K562 (cell line): ENCODE data around the gene DRC1. TPM values are rescaled to one million over a fixed set of nuclear protein-coding genes. Genes with fewer than 3 reads are reported as not detected.

Experiments used
- AFF1 ChIP-seq, 2 experiments: fragments of 450-650 bp; IDR thresholded peaks; 2 replicates each; pipeline ENCODE4 v1.6.1; 2018; ENCODE audit warnings: mild to moderate bottlenecking in 2 of 2, low read depth in 1 of 2; ENCODE audit not compliant: partially characterized antibody in 2 of 2
- LARP7 ChIP-seq: fragments of 450-650 bp; IDR thresholded peaks from 2 replicates; pipeline ENCODE4 v1.6.1; 2016
- polyA plus RNA-seq, 8 experiments: library from polyadenylated mRNA; depleted of rRNA in 4 of 8; stranded (reverse) in 5 of 8; unstranded in 3 of 8; fragments of >200 nt; fragmentation: Nextera tagmentation in 2 of 8; fragmentation: Illumina TruSeq in 1 of 8; extraction: Ambion mirVana in 2 of 8; extraction: Trizol in 1 of 8; gene quantifications; 2 replicates each; pipeline versions ENCODE4 v1.2.1 to v1.2.3, GENCODE V29; 2011 to 2014; ENCODE audit warnings: inconsistent platforms in 1 of 8, missing spikeins in 1 of 8
- total RNA-seq, 7 experiments: library from RNA; depleted of rRNA in 6 of 7; stranded (reverse); fragments of >200 nt in 6 of 7; fragmentation: Illumina TruSeq in 2 of 7; extraction: Trizol in 2 of 7; gene quantifications; 2 replicates each; pipeline versions ENCODE4 v1.2.1 to v1.2.3, GENCODE V29; 2011 to 2021; ENCODE audit warnings: low replicate concordance in 1 of 7
- TF ChIP-seq, protein P1 (sequence below): fragments of 200-600 bp; sonication (generic); IDR thresholded peaks from one replicate; pipeline ENCODE4 v1.6.1; 2012; ENCODE audit warnings: mild to moderate bottlenecking, low read depth, low read length, inconsistent platforms
- TF ChIP-seq, protein P2 (sequence below), 3 experiments: IDR thresholded peaks in 2 of 3; conservative IDR thresholded peaks in 1 of 3; 2 replicates each; pipeline ENCODE4 v1.5.1; 2011 to 2012; ENCODE audit warnings: low read length in 3 of 3, mild to moderate bottlenecking in 3 of 3, control low read depth in 2 of 3, improper control_type of control experiment in 1 of 3, inconsistent platforms in 1 of 3, low read depth in 1 of 3, mixed read lengths in 1 of 3, moderate library complexity in 1 of 3; ENCODE audit not compliant: insufficient read depth in 2 of 3

Gene DRC1
- total and polyA plus RNA-seq, 9 of the 15 experiments (the other 6 are each of a cell fraction or from before 2014, with no cell fraction given): 0.07 to 0.10 TPM; not detected in 7

DNA sequence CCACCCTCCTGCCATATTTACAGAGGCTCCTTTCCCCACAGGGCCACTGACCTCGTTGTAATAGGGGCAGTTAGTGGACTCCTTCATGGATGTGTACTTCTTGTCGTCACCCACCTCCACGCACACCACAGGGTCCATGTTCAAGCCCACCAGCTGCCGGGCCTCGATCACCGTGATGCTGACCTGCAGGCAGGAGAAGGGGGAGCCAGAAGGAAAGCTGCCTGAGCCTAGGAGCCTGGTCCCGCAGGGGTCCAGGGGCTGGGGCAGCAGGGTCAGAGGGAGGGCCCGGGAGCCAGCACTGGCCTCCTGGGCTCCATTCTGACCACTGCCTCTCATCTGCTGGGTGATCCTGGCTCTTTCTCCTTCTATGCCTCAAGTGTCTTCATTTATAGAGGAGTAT lies 93.2 kb downstream of the DRC1 start (continued):
- TF ChIP-seq AFF1 (IDR thresholded peaks at IDR 0.05; ENCODE audit: low read depth in 1 of 2, partially characterized antibody in 2 of 2): no peak
- TF ChIP-seq, protein P1, sequence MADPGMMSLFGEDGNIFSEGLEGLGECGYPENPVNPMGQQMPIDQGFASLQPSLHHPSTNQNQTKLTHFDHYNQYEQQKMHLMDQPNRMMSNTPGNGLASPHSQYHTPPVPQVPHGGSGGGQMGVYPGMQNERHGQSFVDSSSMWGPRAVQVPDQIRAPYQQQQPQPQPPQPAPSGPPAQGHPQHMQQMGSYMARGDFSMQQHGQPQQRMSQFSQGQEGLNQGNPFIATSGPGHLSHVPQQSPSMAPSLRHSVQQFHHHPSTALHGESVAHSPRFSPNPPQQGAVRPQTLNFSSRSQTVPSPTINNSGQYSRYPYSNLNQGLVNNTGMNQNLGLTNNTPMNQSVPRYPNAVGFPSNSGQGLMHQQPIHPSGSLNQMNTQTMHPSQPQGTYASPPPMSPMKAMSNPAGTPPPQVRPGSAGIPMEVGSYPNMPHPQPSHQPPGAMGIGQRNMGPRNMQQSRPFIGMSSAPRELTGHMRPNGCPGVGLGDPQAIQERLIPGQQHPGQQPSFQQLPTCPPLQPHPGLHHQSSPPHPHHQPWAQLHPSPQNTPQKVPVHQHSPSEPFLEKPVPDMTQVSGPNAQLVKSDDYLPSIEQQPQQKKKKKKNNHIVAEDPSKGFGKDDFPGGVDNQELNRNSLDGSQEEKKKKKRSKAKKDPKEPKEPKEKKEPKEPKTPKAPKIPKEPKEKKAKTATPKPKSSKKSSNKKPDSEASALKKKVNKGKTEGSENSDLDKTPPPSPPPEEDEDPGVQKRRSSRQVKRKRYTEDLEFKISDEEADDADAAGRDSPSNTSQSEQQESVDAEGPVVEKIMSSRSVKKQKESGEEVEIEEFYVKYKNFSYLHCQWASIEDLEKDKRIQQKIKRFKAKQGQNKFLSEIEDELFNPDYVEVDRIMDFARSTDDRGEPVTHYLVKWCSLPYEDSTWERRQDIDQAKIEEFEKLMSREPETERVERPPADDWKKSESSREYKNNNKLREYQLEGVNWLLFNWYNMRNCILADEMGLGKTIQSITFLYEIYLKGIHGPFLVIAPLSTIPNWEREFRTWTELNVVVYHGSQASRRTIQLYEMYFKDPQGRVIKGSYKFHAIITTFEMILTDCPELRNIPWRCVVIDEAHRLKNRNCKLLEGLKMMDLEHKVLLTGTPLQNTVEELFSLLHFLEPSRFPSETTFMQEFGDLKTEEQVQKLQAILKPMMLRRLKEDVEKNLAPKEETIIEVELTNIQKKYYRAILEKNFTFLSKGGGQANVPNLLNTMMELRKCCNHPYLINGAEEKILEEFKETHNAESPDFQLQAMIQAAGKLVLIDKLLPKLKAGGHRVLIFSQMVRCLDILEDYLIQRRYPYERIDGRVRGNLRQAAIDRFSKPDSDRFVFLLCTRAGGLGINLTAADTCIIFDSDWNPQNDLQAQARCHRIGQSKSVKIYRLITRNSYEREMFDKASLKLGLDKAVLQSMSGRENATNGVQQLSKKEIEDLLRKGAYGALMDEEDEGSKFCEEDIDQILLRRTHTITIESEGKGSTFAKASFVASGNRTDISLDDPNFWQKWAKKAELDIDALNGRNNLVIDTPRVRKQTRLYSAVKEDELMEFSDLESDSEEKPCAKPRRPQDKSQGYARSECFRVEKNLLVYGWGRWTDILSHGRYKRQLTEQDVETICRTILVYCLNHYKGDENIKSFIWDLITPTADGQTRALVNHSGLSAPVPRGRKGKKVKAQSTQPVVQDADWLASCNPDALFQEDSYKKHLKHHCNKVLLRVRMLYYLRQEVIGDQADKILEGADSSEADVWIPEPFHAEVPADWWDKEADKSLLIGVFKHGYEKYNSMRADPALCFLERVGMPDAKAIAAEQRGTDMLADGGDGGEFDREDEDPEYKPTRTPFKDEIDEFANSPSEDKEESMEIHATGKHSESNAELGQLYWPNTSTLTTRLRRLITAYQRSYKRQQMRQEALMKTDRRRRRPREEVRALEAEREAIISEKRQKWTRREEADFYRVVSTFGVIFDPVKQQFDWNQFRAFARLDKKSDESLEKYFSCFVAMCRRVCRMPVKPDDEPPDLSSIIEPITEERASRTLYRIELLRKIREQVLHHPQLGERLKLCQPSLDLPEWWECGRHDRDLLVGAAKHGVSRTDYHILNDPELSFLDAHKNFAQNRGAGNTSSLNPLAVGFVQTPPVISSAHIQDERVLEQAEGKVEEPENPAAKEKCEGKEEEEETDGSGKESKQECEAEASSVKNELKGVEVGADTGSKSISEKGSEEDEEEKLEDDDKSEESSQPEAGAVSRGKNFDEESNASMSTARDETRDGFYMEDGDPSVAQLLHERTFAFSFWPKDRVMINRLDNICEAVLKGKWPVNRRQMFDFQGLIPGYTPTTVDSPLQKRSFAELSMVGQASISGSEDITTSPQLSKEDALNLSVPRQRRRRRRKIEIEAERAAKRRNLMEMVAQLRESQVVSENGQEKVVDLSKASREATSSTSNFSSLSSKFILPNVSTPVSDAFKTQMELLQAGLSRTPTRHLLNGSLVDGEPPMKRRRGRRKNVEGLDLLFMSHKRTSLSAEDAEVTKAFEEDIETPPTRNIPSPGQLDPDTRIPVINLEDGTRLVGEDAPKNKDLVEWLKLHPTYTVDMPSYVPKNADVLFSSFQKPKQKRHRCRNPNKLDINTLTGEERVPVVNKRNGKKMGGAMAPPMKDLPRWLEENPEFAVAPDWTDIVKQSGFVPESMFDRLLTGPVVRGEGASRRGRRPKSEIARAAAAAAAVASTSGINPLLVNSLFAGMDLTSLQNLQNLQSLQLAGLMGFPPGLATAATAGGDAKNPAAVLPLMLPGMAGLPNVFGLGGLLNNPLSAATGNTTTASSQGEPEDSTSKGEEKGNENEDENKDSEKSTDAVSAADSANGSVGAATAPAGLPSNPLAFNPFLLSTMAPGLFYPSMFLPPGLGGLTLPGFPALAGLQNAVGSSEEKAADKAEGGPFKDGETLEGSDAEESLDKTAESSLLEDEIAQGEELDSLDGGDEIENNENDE: no peak
- no peak for TF ChIP-seq LARP7
- TF ChIP-seq, protein P2, sequence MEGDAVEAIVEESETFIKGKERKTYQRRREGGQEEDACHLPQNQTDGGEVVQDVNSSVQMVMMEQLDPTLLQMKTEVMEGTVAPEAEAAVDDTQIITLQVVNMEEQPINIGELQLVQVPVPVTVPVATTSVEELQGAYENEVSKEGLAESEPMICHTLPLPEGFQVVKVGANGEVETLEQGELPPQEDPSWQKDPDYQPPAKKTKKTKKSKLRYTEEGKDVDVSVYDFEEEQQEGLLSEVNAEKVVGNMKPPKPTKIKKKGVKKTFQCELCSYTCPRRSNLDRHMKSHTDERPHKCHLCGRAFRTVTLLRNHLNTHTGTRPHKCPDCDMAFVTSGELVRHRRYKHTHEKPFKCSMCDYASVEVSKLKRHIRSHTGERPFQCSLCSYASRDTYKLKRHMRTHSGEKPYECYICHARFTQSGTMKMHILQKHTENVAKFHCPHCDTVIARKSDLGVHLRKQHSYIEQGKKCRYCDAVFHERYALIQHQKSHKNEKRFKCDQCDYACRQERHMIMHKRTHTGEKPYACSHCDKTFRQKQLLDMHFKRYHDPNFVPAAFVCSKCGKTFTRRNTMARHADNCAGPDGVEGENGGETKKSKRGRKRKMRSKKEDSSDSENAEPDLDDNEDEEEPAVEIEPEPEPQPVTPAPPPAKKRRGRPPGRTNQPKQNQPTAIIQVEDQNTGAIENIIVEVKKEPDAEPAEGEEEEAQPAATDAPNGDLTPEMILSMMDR (IDR thresholded peaks at IDR 0.05 in 2 of 3, conservative IDR thresholded peaks at IDR 0.05 in 1 of 3; ENCODE audit: insufficient read depth in 2 of 3, low read depth in 1 of 3, low read length in 3 of 3): no peak
